ENCODE measurements around the gene OR51B2.

DNA sequence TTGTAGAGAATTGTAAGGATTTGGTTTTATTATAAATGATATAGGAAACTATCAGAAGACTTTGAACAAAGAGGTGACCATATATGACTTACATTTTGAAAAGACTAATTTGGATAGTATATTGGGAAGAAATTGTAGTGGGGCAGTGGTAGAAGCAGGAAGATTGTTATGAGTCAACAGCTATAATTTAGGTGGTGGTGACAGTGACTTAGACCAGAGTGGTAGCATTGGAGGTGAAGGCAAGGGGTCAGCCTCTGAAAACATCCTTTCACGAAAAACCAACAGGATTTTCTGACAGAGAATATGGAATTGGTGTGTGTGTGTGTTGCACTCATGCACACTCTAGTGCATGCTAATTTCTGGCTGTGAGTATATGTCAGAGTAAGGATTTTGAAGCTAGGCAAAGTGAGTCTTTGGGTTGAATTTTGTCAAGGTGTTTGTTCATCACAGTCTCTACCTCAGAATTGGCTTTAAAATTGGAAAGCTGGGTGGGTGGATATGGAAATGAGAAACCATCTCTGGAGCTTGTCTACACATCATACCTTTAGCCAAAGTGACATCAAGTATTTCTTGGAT is 46.2 kb downstream of the OR51B2 start:
- no peak for TF ChIP-seq EZH2phosphoT487 (IDR thresholded peaks at IDR 0.05; ENCODE audit: borderline replicate concordance, low read length)
- TF ChIP-seq, protein P1, sequence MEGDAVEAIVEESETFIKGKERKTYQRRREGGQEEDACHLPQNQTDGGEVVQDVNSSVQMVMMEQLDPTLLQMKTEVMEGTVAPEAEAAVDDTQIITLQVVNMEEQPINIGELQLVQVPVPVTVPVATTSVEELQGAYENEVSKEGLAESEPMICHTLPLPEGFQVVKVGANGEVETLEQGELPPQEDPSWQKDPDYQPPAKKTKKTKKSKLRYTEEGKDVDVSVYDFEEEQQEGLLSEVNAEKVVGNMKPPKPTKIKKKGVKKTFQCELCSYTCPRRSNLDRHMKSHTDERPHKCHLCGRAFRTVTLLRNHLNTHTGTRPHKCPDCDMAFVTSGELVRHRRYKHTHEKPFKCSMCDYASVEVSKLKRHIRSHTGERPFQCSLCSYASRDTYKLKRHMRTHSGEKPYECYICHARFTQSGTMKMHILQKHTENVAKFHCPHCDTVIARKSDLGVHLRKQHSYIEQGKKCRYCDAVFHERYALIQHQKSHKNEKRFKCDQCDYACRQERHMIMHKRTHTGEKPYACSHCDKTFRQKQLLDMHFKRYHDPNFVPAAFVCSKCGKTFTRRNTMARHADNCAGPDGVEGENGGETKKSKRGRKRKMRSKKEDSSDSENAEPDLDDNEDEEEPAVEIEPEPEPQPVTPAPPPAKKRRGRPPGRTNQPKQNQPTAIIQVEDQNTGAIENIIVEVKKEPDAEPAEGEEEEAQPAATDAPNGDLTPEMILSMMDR (IDR thresholded peaks at IDR 0.05; ENCODE audit: low read depth, low read length, poor library complexity, severe bottlenecking) = no peak

Data from DOHH2 (cell line).